K562 (cell line): ENCODE data around the gene LTBP2. TPM values are rescaled to one million over a fixed set of nuclear protein-coding genes. Genes with fewer than 3 reads are reported as not detected.

Experiments
- ATAC-seq: fragments of 200-7000 bp; cut with Tn5 transposase; 3 replicates; pipeline ENCODE4 v1.9.1; 2020; ENCODE audit warnings: moderate library complexity
- BruUV-seq: library from RNA; stranded (reverse); fragments of 400-500 nt; replicated peaks from 2 replicates; lab custom pipeline; 2021; lab: Mats Ljungman, UMichigan
- CTCF ChIA-PET: fragments of 300-600 bp; formaldehyde crosslinking; extraction: SDS; loops from one replicate; lab custom pipeline; 2021; ENCODE audit warnings: low intra/inter-chr PET ratio; lab: Yijun Ruan, JAX
- POLR2A ChIA-PET: fragments of 300-600, 350-650 bp; sonication (Branson Sonifier 250); formaldehyde crosslinking; extraction: SDS; loops from one replicate; lab custom pipeline; 2021; ENCODE audit warnings: antibody characterized with exemption, inconsistent platforms; lab: Yijun Ruan, JAX
- DNase-seq, 4 experiments: peaks; one replicate each; pipeline versions ENCODE4 v3.0.0 to v3.0.0-alpha.2; 2011 to 2018; ENCODE audit warnings: low spot score in 3 of 4, mixed read lengths in 3 of 4; ENCODE audit errors: extremely low read depth in 1 of 4
- FAIRE-seq: peaks from 2 replicates; lab custom pipeline; 2011; peaks lifted over from hg19 to GRCh38; lab: Jason Lieb, UNC
- H2AFZ ChIP-seq: 2 replicates; pipeline ENCODE4 v1.6.0; 2011; ENCODE audit warnings: low read depth, low read length, control low read depth, inconsistent platforms
- H3K27ac ChIP-seq: fragments of 200-600 bp; 3 replicates; pipeline ENCODE4 v1.8.0; 2011; ENCODE audit warnings: low read depth, mild to moderate bottlenecking, control low read depth, inconsistent platforms, low read length, moderate library complexity, mixed read lengths; ENCODE audit errors: extremely low read depth
- H3K27me3 ChIP-seq, 2 experiments: fragments of 300-600 bp in 1 of 2; 2 replicates in 1 of 2; 3 replicates in 1 of 2; pipeline versions ENCODE4 v1.6.0 to v1.8.0; 2011; ENCODE audit warnings: inconsistent platforms in 2 of 2, low read length in 2 of 2, mild to moderate bottlenecking in 1 of 2, mixed read lengths in 1 of 2, moderate library complexity in 1 of 2; ENCODE audit not compliant: control insufficient read depth in 2 of 2, insufficient read depth in 2 of 2
- H3K36me3 ChIP-seq: fragments of 300-600 bp; 3 replicates; pipeline ENCODE4 v1.8.0; 2011; ENCODE audit warnings: mild to moderate bottlenecking, low read length, inconsistent platforms; ENCODE audit not compliant: control insufficient read depth, insufficient read depth
- H3K4me1 ChIP-seq, 2 experiments: fragments of 200-600 bp in 1 of 2; replicated peaks in 1 of 2; 2 replicates in 1 of 2; 3 replicates in 1 of 2; pipeline versions ENCODE4 v1.5.1 to v1.8.0; 2011; ENCODE audit warnings: inconsistent platforms in 2 of 2, low read length in 2 of 2, mild to moderate bottlenecking in 1 of 2, mixed read lengths in 1 of 2, moderate library complexity in 1 of 2; ENCODE audit not compliant: control insufficient read depth in 2 of 2, insufficient read depth in 2 of 2
- H3K4me2 ChIP-seq: 2 replicates; pipeline ENCODE4 v1.6.1; 2011; ENCODE audit warnings: low read length, control low read depth, inconsistent platforms, mixed read lengths; ENCODE audit not compliant: insufficient read depth
- H3K4me3 ChIP-seq: fragments of 200-600 bp; sonication (generic), shearing (Covaris generic); 2 replicates; pipeline ENCODE4 v1.5.1; 2016; ENCODE audit warnings: control low read depth, inconsistent platforms
- H3K79me2 ChIP-seq: fragments of 200-600 bp; 3 replicates; pipeline ENCODE4 v1.8.0; 2011; ENCODE audit warnings: low read length, inconsistent platforms; ENCODE audit not compliant: control insufficient read depth, insufficient read depth
- H3K9ac ChIP-seq, 2 experiments: 2 replicates each; pipeline versions ENCODE4 v1.6.0 to v1.6.1; 2011; ENCODE audit warnings: low read depth in 2 of 2, low read length in 2 of 2, control low read depth in 1 of 2, inconsistent platforms in 1 of 2, mild to moderate bottlenecking in 1 of 2, mixed read lengths in 1 of 2; ENCODE audit not compliant: insufficient read depth in 1 of 2
- H3K9me1 ChIP-seq: one replicate; pipeline ENCODE4 v1.6.0; 2011; ENCODE audit warnings: inconsistent platforms, mild to moderate bottlenecking, low read length, moderate library complexity; ENCODE audit not compliant: control insufficient read depth, insufficient read depth
- H3K9me3 ChIP-seq: replicated peaks from 2 replicates; pipeline ENCODE4 v1.5.1; 2011; ENCODE audit warnings: low read depth, low read length, inconsistent platforms; ENCODE audit not compliant: control insufficient read depth, insufficient read depth
- H4K20me1 ChIP-seq: replicated peaks from 2 replicates; pipeline ENCODE4 v1.6.1; 2011; ENCODE audit warnings: low read length, inconsistent platforms, mixed read lengths; ENCODE audit not compliant: control insufficient read depth, insufficient read depth
- HDAC6 ChIP-seq: IDR thresholded peaks from 2 replicates; pipeline ENCODE4 v1.6.1; 2012; ENCODE audit warnings: low read depth, mild to moderate bottlenecking, control low read depth, inconsistent platforms, low read length, moderate library complexity
- PHF20 ChIP-seq: fragments of 450-650 bp; IDR thresholded peaks from 2 replicates; pipeline ENCODE4 v1.6.1; 2018; ENCODE audit not compliant: partially characterized antibody
- POLR2H ChIP-seq: IDR thresholded peaks from 2 replicates; pipeline ENCODE4 v1.6.1; 2016; ENCODE audit warnings: missing genetic modification characterization, low read depth, mild to moderate bottlenecking, control low read depth, missing compliant biosample characterization, moderate library complexity
- POLR3A ChIP-seq: IDR thresholded peaks from 2 replicates; pipeline ENCODE4 v1.6.1; 2011; ENCODE audit warnings: borderline replicate concordance, mild to moderate bottlenecking, moderate library complexity; ENCODE audit not compliant: insufficient read length, insufficient read depth; ENCODE audit errors: extremely low read depth
- PRMT5 ChIP-seq: sonication (generic); formaldehyde crosslinking; IDR thresholded peaks from 2 replicates; pipeline ENCODE4 v1.5.0; 2020; ENCODE audit warnings: missing genetic modification reagents
- TOE1 ChIP-seq, 2 experiments: fragments of 450-650 bp in 1 of 2; sonication (generic) in 1 of 2; formaldehyde crosslinking in 1 of 2; IDR thresholded peaks; 2 replicates each; pipeline versions ENCODE4 v1.7.1 to v1.8.0; 2016 to 2022; ENCODE audit warnings: borderline replicate concordance in 2 of 2, mild to moderate bottlenecking in 2 of 2, antibody characterized with exemption in 1 of 2, inconsistent platforms in 1 of 2, low read depth in 1 of 2, missing genetic modification reagents in 1 of 2, moderate library complexity in 1 of 2
- WGBS: fragments of 100-300 bp; shearing (Covaris generic); methylation state at CpG from one replicate; pipeline ENCODE4 v1.1.6; 2016; ENCODE audit warnings: low coverage, mixed read lengths; ENCODE audit not compliant: insufficient coverage; ENCODE audit errors: missing lambda C conversion rate; 5-methylcytosine and 5-hydroxymethylcytosine counted together
- in situ Hi-C: fragments of 300-500 bp; cut with MboI; formaldehyde crosslinking; loops from 4 replicates; pipeline ENCODE4 v1.15.0; 2018; ENCODE audit warnings: inconsistent platforms, mixed read lengths
- intact Hi-C: fragments of 100-400 bp; cut with micrococcal nuclease; formaldehyde crosslinking; loops from 2 replicates; pipeline ENCODE4 v1.14.2; 2022
- polyA plus RNA-seq, 8 experiments: library from polyadenylated mRNA; depleted of rRNA in 4 of 8; stranded (reverse) in 5 of 8; unstranded in 3 of 8; fragments of >200 nt; fragmentation: Nextera tagmentation in 2 of 8; fragmentation: Illumina TruSeq in 1 of 8; extraction: Ambion mirVana in 2 of 8; extraction: Trizol in 1 of 8; gene quantifications; 2 replicates each; pipeline versions ENCODE4 v1.2.1 to v1.2.3, GENCODE V29; 2011 to 2014; ENCODE audit warnings: inconsistent platforms in 1 of 8, missing spikeins in 1 of 8
- total RNA-seq, 7 experiments: library from RNA; depleted of rRNA in 6 of 7; stranded (reverse); fragments of >200 nt in 6 of 7; fragmentation: Illumina TruSeq in 2 of 7; extraction: Trizol in 2 of 7; gene quantifications; 2 replicates each; pipeline versions ENCODE4 v1.2.1 to v1.2.3, GENCODE V29; 2011 to 2021; ENCODE audit warnings: low replicate concordance in 1 of 7

The LTBP2 gene
- total and polyA plus RNA-seq, 9 of the 15 experiments (the other 6 are each of a cell fraction or from before 2014, with no cell fraction given) = under 0.01 to 0.18 (median 0.03) TPM; not detected in 3

DNA sequence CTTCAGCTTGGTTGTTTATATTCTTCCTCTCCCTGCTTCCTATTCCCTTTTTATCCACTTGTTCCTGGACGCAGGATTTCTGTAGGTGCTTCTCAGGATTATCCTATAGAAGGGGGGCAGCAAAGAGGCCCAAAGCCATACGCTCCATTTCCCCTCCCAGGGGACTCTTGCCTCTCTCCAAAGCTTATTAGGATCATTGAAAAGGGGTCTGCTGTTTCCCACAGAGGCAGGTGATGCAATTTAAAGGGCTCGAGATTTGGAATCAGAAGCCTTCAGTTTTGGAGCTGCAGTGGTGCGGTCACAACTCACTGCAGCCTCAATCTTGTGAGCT is 154.5 kb downstream of the LTBP2 start:
- H3K4me2 ChIP-seq = no peak overlapping the region
- H3K4me3 ChIP-seq = no peak overlapping the region
- no peak overlapping the region for H2AFZ ChIP-seq
- ChIA-PET CTCF (no interaction called here), POLR2A (interaction anchor here (0.6 to 0.9 kb wide), 2 partner anchors 45 to 95 kb away, joined by 3 read pairs; no protein-coding TSS in a partner anchor)
- H3K9ac ChIP-seq = no peak overlapping the region
- H3K79me2 ChIP-seq = no peaks in the 10 kb centered on the region
- no peak for FAIRE-seq
- ATAC-seq = no peak
- no peak overlapping the region for H3K27ac ChIP-seq
- no peak for DNase-seq
- TF ChIP-seq PHF20 (no peak), HDAC6 (no peak), POLR3A (no peak), TOE1 (IDR thresholded peaks at IDR 0.05; ENCODE audit: borderline replicate concordance) (no peak), TOE1 (CRISPR knock-in tag; IDR thresholded peaks at IDR 0.05; ENCODE audit: borderline replicate concordance, low read depth) (no peak), PRMT5 (CRISPR knock-in tag) (no peak), POLR2H (tag) (no peak)
- TF ChIP-seq, all 486 proteins: peak for 0
- Histone ChIP-seq H4K20me1 (no peaks in the 10 kb centered on the region), H3K27me3 (peaks cover 4 to 51% of the 10 kb centered on the region in 2 experiments; a peak in 4 of 5 replicates), H3K9me1 (no peaks in the 10 kb centered on the region), H3K4me1 (no peaks in the 10 kb centered on the region; a peak in 1 of 5 replicates), H3K36me3 (no peaks in the 10 kb centered on the region), H3K9me3 (no peaks in the 10 kb centered on the region)
- 0% methylated on average over 4 of the region's 4 CpGs for WGBS
- intact Hi-C loops = loop anchor here (5.0 kb wide), 1 partner anchor 35 kb away; the partner anchor contains the start of genes ISCA2 and NPC2
- in situ Hi-C loops = no loop called here
- no TSS peak for BruUV-seq
